CD4-positive, alpha-beta T cell treated with Interferon gamma for 1 hour (primary cell): ENCODE data around the gene CYP4A11.
"Not testable (repeated sequence)": the region's sequence is repeated elsewhere in the genome, so short reads cannot be mapped to it uniquely, and the experiment has no call there.

Experiments used
- DNase-seq: peaks from one replicate; pipeline ENCODE4 v3.0.0-alpha.2; 2020

The CYP4A11 gene

GRCh38 chr1:46941135-46941694 is at the start of gene CYP4A11:
TSS of gene CYP4A11 (minus strand) at chr1:46941476. CDS start at chr1:46941433, 43 bp downstream.
- no peak for DNase-seq

- not testable (repeated sequence) for DNase-seq
Measured at GRCh38 chr1:46990541-46990940, 49.3 kb upstream of the CYP4A11 start.

- no peak for DNase-seq
Measured at GRCh38 chr1:46983830-46984586, 42.7 kb upstream of the CYP4A11 start.

DNA sequence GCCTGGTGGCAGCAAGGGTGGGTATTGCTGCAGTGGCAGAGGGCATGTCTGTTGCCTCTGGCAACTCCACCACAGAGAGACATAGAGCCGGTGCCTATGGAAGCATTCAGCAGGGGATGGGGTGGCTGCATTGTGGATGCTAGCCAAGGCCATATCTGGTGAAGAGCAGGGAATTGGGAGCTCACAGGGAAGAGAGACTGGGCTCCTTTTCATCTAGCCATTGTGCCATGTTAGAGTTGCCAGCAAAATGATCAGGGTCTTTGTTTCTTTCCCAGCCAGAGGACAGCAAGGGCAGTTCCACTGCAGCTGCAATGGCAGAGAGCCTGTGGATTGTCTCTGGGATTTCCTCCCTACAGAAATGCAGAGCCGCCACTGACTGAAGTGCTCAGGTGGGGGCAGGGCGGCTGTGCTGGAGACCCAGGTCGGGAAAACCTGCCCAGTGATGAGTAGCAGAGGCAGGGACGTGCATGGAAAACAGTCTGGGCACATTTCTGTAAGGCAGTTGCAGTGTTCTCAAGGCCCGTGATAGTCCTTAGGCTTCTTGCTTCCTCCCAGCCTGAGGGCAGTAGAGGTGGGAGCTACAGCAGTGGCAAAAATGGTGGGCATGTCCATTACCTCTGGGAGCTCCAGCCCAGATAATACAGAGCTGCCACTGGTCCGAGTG is 42.0 kb upstream of the CYP4A11 start:
- DNase-seq = no peak

GRCh38 chr1:46969014-46969619 is 27.8 kb upstream of the CYP4A11 start:
- DNase-seq = no peak

DNA sequence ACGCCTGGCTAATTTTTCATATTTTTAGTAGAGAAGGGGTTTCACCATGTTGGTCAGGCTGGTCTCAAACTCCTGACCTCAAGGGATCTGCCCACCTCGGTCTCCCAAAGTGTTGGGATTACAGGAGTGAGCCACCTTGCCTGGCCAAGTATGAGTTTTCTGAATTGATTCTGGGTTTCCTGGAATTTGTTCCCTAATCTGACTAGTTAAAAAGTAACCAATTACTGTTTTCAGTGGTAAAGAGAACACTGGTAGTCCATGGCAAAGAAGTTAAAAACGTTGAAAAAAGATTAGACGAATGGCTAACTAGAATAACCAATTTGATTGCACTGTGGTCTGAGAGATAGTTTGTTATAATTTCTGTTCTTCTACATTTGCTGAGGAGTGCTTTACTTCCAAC is 21.0 kb upstream of the CYP4A11 start:
- DNase-seq = not testable (repeated sequence)

DNA sequence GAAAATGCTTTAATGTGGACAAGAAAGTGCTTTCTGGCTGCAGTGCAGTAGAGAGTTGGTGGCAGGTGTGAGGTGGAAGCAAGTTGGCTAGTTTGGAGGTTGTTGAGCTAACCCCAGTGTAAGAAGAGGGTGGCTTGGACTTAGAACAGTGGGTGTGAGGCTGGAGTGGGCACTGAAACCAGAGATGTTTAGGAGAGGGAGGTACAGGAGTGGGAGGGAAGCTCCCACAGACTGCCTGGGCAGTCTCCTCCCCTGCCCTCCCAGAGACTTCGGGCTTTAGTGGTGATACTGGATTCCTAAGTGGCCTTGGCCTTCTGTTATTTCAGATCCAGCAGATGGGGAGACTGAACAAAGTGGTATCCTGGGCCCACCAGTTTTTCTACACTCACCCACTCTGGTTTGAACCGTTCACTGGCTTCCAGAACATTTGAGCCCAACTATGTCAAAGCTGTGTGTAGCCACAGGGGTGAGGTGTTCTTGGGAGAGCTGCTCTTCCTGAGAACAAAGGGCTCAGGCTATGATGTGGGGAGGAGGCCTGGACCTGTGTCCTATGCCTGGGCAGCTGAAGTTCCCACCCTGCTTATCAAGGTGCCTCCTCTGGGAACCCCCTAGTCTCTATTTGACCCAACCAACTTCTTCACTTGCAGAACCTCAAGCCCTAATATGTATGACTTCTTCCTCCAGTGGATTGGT is 19.9 kb upstream of the CYP4A11 start:
- no peak for DNase-seq

DNA sequence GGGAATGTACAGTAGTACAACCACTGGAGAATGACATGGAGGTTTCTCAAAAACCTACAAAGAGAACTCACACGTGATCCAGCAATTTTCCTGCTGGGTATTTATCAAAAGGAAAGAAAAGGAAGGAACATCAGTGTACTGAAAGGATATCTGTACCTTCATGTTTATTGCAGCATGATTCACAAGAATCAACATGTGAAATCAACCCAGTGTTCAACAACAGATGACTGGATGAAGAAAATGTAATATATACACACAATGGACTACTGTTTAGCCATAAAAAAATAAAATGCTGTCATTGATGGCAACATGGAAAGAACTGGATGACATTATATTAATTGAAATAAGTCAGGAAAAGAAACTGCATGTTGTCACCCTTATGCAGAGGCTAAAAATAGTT is 19.0 kb upstream of the CYP4A11 start:
- DNase-seq = no peak

- DNase-seq = not testable (repeated sequence)
Measured at GRCh38 chr1:46955116-46955515, 13.8 kb upstream of the CYP4A11 start.

DNA sequence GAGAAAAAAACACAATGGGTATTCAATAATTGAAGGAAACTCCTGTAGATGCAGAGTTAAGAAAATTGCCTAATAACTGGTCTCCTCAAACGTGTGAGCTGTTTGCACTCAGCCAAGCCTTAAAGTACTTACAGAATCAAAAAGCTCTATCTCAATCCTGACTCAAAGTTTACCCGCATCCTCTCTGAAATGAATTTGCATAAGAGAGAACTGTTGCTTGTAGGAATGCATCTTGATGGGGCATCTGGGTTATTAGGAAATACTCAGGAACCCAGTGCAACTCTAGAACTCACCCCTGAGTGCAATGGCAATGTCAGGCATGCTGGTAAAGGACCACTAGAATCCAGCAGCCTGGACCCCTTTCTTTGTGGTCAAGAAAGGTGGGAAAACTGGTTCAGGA is 12.6 kb upstream of the CYP4A11 start:
- not testable (repeated sequence) for DNase-seq

GRCh38 chr1:46949417-46949666 is 8.1 kb upstream of the CYP4A11 start:
- not testable (repeated sequence) for DNase-seq

DNA sequence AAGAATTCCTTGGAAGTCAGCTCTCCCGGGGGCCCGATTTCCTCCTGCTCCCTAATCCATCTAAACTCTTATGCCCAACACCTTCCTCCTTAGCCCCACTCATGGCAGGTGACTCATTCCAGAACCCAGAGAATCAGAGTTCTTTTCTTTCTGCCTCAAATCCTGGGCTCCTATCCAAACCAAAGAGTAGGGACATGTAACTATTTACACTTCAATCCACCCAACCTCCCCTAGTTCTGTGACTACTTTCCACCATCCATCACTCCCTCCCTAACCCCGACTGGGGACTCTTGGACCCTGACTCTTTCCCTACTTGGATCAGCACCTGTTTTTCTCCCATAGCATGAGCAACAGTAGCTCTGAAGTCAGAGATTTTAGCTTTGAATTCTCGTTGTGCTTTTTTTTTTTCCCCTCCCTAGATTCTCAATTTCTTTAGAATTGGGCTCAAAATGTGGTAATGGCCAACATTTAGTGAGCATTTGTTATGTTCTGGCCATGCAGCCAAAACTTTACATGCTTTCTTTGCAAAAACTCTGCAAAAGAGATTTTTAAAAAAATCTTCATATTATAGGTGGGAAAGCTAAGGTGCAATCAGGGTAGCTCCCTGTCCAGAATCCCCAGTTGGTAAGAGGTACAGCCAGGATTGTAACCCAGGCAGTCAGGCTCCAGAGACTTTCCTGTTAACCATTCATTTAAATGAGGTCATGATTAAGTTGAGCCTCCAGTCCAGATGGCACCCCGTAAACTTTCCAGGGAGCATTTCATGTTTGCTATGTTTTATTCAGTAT is 7.5 kb upstream of the CYP4A11 start:
- DNase-seq = no peak

GRCh38 chr1:46947706-46948105 is 6.4 kb upstream of the CYP4A11 start:
- DNase-seq = not testable (repeated sequence)

DNA sequence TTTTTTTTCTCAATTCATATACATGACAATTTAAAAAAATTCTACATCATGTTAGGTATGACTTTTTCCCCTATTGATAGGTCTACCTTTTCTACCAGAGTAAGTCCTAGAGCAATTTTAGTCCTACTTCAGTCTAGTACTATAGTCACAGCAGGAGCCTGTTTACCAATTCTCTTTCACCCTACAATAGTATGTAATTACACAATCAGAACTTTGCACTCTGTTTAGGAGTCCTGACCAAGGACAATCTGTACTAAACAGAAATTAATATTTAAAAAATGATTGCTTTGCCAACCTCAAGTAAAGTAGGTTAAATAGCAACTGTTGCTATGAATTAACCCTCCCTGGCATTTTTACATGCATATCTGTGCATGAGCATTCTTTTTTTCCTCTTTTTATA is 810 bp upstream of the CYP4A11 start:
- no peak for DNase-seq

DNA sequence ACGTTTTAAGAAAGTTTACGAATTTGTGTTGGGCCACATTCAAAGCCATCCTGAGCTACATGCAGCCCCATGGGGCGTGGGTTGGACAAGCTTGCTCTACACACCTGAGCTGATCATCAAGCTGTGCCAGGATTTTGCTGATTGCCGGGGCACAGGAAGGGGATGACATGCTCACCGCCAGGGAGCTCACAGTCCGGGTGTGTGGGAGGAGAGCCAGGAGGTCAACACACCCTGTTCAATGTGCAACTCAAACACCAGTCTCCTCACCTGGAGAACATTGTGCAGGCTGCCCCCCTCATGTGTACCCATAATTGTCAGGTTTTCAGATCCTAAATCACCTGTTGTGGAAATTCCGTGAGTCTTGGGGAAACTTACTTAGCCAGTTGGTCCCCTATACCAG is 969 bp downstream of the CYP4A11 start:
- DNase-seq = no peak

DNA sequence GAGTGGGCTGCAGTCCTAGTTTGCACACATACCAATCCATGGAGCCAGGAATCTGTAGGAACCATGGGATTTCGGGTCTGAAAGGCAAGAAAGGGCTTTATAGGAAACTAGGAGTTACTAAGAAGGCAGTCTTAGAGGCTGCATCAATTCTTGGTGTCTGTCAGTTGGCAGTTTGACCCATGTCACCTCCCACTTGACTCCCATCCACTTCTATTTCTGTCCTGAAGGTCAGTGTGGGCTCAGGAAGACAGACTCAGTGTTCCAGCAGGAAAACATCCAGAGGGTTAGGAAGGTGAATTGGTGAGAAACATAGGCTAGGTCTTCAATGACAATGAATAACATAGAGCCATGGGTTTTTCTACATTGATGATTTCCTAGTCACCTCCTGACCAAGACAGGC is 4.0 kb downstream of the CYP4A11 start:
- DNase-seq = no peak

DNA sequence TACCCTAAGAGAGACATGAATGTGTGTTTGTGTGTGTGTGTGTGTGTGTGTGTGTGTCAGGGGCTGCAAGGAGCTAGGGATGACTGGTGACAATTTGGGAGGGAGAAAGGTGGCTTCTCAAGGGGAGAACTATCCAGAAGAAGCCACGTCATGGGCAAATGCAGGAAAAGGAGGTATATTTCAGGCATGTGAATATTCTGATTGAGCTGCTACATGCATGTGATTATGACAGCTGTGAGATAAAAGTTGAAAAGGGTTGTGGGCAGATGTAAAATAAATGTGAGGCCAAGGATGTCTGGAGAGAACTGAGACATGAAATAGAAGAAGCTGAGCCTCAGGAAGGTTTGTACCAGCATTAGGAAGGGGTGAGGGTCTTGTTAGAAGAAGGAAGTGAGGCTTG is 4.5 kb downstream of the CYP4A11 start:
- no peak for DNase-seq

DNA sequence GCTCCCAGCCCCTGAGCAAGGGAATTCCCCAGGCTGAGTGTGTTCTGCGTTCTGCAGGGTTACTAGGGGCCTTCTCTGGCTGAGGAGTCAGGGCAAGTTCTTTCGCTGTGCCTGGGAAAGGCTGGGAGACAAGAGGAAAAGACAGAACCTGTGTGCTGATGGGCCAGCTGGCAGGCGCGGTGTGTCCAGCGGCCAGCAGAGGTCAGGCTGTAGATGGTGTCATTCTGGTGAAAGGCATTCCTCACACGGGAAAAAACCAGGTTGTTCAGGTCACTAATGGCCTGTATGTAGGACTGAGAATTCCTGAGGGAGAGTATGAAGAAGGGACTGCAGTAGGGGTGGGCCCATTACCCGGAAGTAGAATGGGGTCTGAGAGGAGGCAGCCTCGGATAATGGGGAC is 6.4 kb downstream of the CYP4A11 start:
- not testable (repeated sequence) for DNase-seq

GRCh38 chr1:46932020-46932419 is 9.3 kb downstream of the CYP4A11 start:
- DNase-seq = not testable (repeated sequence)

- DNase-seq = no peak
Measured at GRCh38 chr1:46931151-46931550, 10.1 kb downstream of the CYP4A11 start.

DNA sequence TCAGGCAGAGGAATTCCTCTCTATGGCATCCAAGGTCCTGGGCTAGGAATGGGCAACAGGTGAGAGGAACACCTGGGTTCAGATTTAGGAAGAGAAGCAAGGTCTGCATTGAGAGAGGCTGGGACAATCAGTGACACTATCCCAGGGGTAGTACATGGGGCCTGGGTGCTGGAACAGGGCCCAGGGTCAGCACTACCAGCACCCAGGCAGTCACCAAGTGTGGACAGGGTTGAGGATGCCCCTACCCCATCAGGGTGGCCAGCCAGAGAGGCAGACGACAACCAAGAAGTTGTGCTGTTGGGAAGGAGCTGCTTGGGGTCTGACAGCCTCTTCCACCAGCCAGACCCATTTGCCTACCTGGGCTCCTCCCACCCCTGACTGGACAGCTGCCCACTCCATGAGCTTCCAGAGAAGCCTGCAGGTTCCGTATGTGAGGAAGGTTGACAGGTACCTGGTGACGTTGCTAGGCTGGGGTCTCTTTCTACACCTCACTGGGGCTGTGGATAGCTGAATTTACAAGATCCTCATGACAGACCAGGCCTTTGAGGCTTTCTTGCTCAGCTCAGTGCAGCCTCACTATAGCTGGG is 13.9 kb downstream of the CYP4A11 start:
- no peak for DNase-seq

GRCh38 chr1:46910790-46911189 is 30.5 kb downstream of the CYP4A11 start:
- DNase-seq = no peak
